HL-60/S4 treated with retinoic acid at 250 ng/mL for 4 days and 3 days (cell line): ENCODE data around the gene TAF1.
"Not testable (repeated sequence)": the region's sequence is repeated elsewhere in the genome, so short reads cannot be mapped to it uniquely, and the experiment has no call there.

ENCODE experiments used
- in situ Hi-C: fragments of 300-500 bp; cut with MboI; formaldehyde crosslinking; loops from 2 replicates; pipeline ENCODE4 v1.7.0; 2022; ENCODE audit warnings: low sequenced_read_pairs

Gene TAF1

GRCh38 chrX:71416260-71416659 is 50.1 kb downstream of the TAF1 start:
- in situ Hi-C loops: not testable (repeated sequence)

GRCh38 chrX:71420686-71421085 is 54.5 kb downstream of the TAF1 start:
- in situ Hi-C loops: no loop called here

- in situ Hi-C loops: no loop called here
These were observed 66.6 kb downstream of the TAF1 start for GRCh38 chrX:71432733-71433132.

GRCh38 chrX:71438750-71439149 is 72.6 kb downstream of the TAF1 start:
- in situ Hi-C loops: no loop called here

GRCh38 chrX:71439420-71439819 is 73.3 kb downstream of the TAF1 start:
- in situ Hi-C loops: no loop called here

GRCh38 chrX:71439896-71440295 is 73.7 kb downstream of the TAF1 start:
- in situ Hi-C loops: no loop called here

- in situ Hi-C loops: no loop called here
These were observed 74.2 kb downstream of the TAF1 start for GRCh38 chrX:71440401-71440800.

GRCh38 chrX:71441809-71442208 is 75.7 kb downstream of the TAF1 start:
- in situ Hi-C loops: not testable (repeated sequence)

GRCh38 chrX:71450433-71451106 is 84.4 kb downstream of the TAF1 start:
- in situ Hi-C loops: no loop called here

- in situ Hi-C loops: not testable (repeated sequence)
These were observed 85.4 kb downstream of the TAF1 start for GRCh38 chrX:71451518-71451917.

GRCh38 chrX:71453056-71453455 is 86.9 kb downstream of the TAF1 start:
- in situ Hi-C loops: no loop called here

- in situ Hi-C loops: no loop called here
These were observed 88.1 kb downstream of the TAF1 start for GRCh38 chrX:71454222-71454621.

- in situ Hi-C loops: no loop called here
These were observed 92.7 kb downstream of the TAF1 start for GRCh38 chrX:71458866-71459265.

- in situ Hi-C loops: no loop called here
These were observed 98.8 kb downstream of the TAF1 start for GRCh38 chrX:71464968-71465367.

GRCh38 chrX:71466979-71467523 is 100.9 kb downstream of the TAF1 start:
- in situ Hi-C loops: no loop called here

- in situ Hi-C loops: no loop called here
These were observed 109.8 kb downstream of the TAF1 start for GRCh38 chrX:71475785-71476540.

- in situ Hi-C loops: no loop called here
These were observed 116.2 kb downstream of the TAF1 start for GRCh38 chrX:71482228-71482958.

GRCh38 chrX:71487814-71488213 is 121.7 kb downstream of the TAF1 start:
- in situ Hi-C loops: no loop called here

- in situ Hi-C loops: no loop called here
These were observed 123.4 kb downstream of the TAF1 start for GRCh38 chrX:71489540-71489939.

GRCh38 chrX:71492231-71493065 is 126.3 kb downstream of the TAF1 start:
- in situ Hi-C loops: no loop called here
